CD4-positive, CD25-positive, alpha-beta regulatory T cell (primary cell): ENCODE data around the gene GREM1. TPM values are rescaled to one million over a fixed set of nuclear protein-coding genes. Genes with fewer than 3 reads are reported as not detected.

Experiments used
- ATAC-seq, 2 donors: fragments of 150-1000 bp; cut with Tn5 transposase; one replicate each; pipeline ENCODE4 v1.10.0; 2021; ENCODE audit warnings: low read depth in 2 of 2, moderate number of reproducible peaks in 2 of 2, moderate library complexity in 1 of 2
- DNase-seq, 3 donors: peaks; one replicate each; pipeline versions ENCODE4 v3.0.0 to v3.0.0-alpha.2; 2012 to 2022; ENCODE audit warnings: mixed read lengths in 1 of 3
- H3K27ac ChIP-seq: one replicate; pipeline ENCODE4 v1.7.0; 2013; ENCODE audit warnings: mild to moderate bottlenecking, low read length; ENCODE audit not compliant: insufficient read depth, poor library complexity, severe bottlenecking
- H3K27me3 ChIP-seq: one replicate; pipeline ENCODE4 v1.7.0; 2013; ENCODE audit warnings: low read length; ENCODE audit not compliant: control insufficient read depth, insufficient read depth
- H3K36me3 ChIP-seq: one replicate; pipeline ENCODE4 v1.7.0; 2013; ENCODE audit warnings: mild to moderate bottlenecking, low read length, moderate library complexity; ENCODE audit not compliant: control insufficient read depth, insufficient read depth
- H3K4me1 ChIP-seq: 2 replicates; pipeline ENCODE4 v1.7.0; 2013; ENCODE audit warnings: mild to moderate bottlenecking, low read length; ENCODE audit not compliant: insufficient read depth, control insufficient read depth, poor library complexity, severe bottlenecking
- H3K4me3 ChIP-seq: one replicate; pipeline ENCODE4 v1.7.0; 2013; ENCODE audit warnings: low read depth, mild to moderate bottlenecking, low read length, moderate library complexity
- H3K9me3 ChIP-seq, 2 experiments: 1 replicate in 1 of 2; 2 replicates in 1 of 2; pipeline ENCODE4 v1.7.0; 2013; ENCODE audit warnings: low read length in 2 of 2, mild to moderate bottlenecking in 1 of 2, moderate library complexity in 1 of 2; ENCODE audit not compliant: control insufficient read depth in 2 of 2
- H3K27ac Mint-ChIP-seq, 3 donors: one replicate each; pipeline ENCODE4 v1.8.0; 2020 to 2022; ENCODE audit warnings: mild to moderate bottlenecking in 3 of 3, mixed read lengths in 3 of 3, moderate library complexity in 2 of 3
- H3K27me3 Mint-ChIP-seq: one replicate; pipeline ENCODE4 v1.8.0; 2022; ENCODE audit warnings: mild to moderate bottlenecking, mixed read lengths
- H3K36me3 Mint-ChIP-seq: one replicate; pipeline ENCODE4 v1.8.0; 2020; ENCODE audit warnings: mixed read lengths
- H3K4me1 Mint-ChIP-seq, 4 donors: one replicate each; pipeline ENCODE4 v1.8.0; 2020 to 2022; ENCODE audit warnings: mixed read lengths in 4 of 4, mild to moderate bottlenecking in 1 of 4
- H3K4me3 Mint-ChIP-seq, 4 donors: one replicate each; pipeline ENCODE4 v1.8.0; 2020 to 2022; ENCODE audit warnings: mild to moderate bottlenecking in 4 of 4, mixed read lengths in 4 of 4, moderate library complexity in 3 of 4
- H3K9me3 Mint-ChIP-seq, 7 donors: one replicate each; pipeline ENCODE4 v1.8.0; 2020 to 2022; ENCODE audit warnings: mixed read lengths in 7 of 7, mild to moderate bottlenecking in 3 of 7, moderate library complexity in 2 of 7
- polyA plus RNA-seq, 4 donors: library from polyadenylated mRNA; unstranded; fragments of 300-500 nt; fragmentation: Illumina TruSeq; gene quantifications; one replicate each; pipeline ENCODE4 v1.2.3, GENCODE V29; 2021
- total RNA-seq: library from RNA; stranded (reverse); gene quantifications from one replicate; pipeline ENCODE4 v1.2.3, GENCODE V29; 2022

Gene GREM1
- total and polyA plus RNA-seq, 5 donors from 2014 or later = not detected

- no peak overlapping the region for H3K4me3 ChIP-seq
- peaks cover 0 to 6% (median 1%) of the 10 kb centered on the region in 4 donors for H3K4me1 Mint-ChIP-seq
- H3K36me3 ChIP-seq = no peaks in the 10 kb centered on the region
- no peaks in the 10 kb centered on the region for H3K9me3 ChIP-seq
- no peaks in the 10 kb centered on the region for H3K27me3 ChIP-seq
- H3K27me3 Mint-ChIP-seq = no peaks in the 10 kb centered on the region
- DNase-seq (no peak), ATAC-seq (no peak)
- H3K27ac ChIP-seq = no peak overlapping the region
- H3K4me1 ChIP-seq = no peaks in the 10 kb centered on the region
- no peak overlapping the region for H3K4me3 Mint-ChIP-seq
- H3K27ac Mint-ChIP-seq = no peak overlapping the region
- no peaks in the 10 kb centered on the region for H3K9me3 Mint-ChIP-seq
- no peaks in the 10 kb centered on the region for H3K36me3 Mint-ChIP-seq
Measured at GRCh38 chr15:32687556-32687955, 30.2 kb upstream of the GREM1 start.

- Mint-ChIP-seq H3K36me3 (no peaks in the 10 kb centered on the region), H3K4me1 (peaks cover 0 to 6% (median 1%) of the 10 kb centered on the region in 4 donors), H3K9me3 (no peaks in the 10 kb centered on the region), H3K27me3 (no peaks in the 10 kb centered on the region), H3K4me3 (no peak overlapping the region), H3K27ac (no peak overlapping the region)
- H3K27me3 ChIP-seq = no peaks in the 10 kb centered on the region
- H3K9me3 ChIP-seq = no peaks in the 10 kb centered on the region
- H3K4me1 ChIP-seq = no peaks in the 10 kb centered on the region
- ATAC-seq (no peak), DNase-seq (no peak)
- no peak overlapping the region for H3K27ac ChIP-seq
- no peak overlapping the region for H3K4me3 ChIP-seq
- no peaks in the 10 kb centered on the region for H3K36me3 ChIP-seq
Measured at GRCh38 chr15:32688151-32688639, 29.6 kb upstream of the GREM1 start.

- DNase-seq (no peak), ATAC-seq (no peak)
- Mint-ChIP-seq H3K4me1 (no peaks in the 10 kb centered on the region), H3K4me3 (no peak overlapping the region), H3K27me3 (no peaks in the 10 kb centered on the region), H3K9me3 (no peaks in the 10 kb centered on the region), H3K36me3 (no peaks in the 10 kb centered on the region), H3K27ac (peak overlapping the region in 1 of 3 donors; percentile 20)
- H3K4me3 ChIP-seq = no peak overlapping the region
- H3K36me3 ChIP-seq = no peaks in the 10 kb centered on the region
- no peaks in the 10 kb centered on the region for H3K27me3 ChIP-seq
- no peaks in the 10 kb centered on the region for H3K9me3 ChIP-seq
- H3K27ac ChIP-seq = no peak overlapping the region
- H3K4me1 ChIP-seq = no peaks in the 10 kb centered on the region
Measured at GRCh38 chr15:32690941-32691688, 26.7 kb upstream of the GREM1 start.

DNA sequence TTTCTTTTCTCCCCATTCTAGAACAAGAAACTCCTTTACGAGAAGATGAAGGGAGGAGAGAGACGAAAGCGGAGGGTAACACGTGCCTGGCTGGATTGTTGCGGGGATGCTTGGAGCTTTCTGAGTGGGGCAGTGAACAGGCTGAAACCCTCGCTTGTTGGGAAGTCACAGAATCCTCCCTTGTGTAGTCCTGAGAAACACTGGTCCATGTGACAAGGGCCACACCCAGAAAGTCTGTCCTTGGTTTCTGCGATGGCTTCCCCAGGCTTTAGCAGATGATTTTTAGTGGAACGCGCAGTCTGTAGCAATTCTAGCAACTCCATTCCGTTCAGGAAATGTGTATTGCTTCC lies 26.1 kb upstream of the GREM1 start:
- H3K4me1 Mint-ChIP-seq = no peaks in the 10 kb centered on the region
- no peaks in the 10 kb centered on the region for H3K27me3 Mint-ChIP-seq
- ATAC-seq (no peak), DNase-seq (no peak)
- no peaks in the 10 kb centered on the region for H3K4me1 ChIP-seq
- no peak overlapping the region for H3K4me3 Mint-ChIP-seq
- H3K9me3 Mint-ChIP-seq = no peaks in the 10 kb centered on the region
- H3K27ac Mint-ChIP-seq = peak overlapping the region in 1 of 3 donors; percentile 20
- H3K36me3 Mint-ChIP-seq = no peaks in the 10 kb centered on the region
- H3K36me3 ChIP-seq = no peaks in the 10 kb centered on the region
- H3K27me3 ChIP-seq = no peaks in the 10 kb centered on the region
- no peak overlapping the region for H3K27ac ChIP-seq
- no peak overlapping the region for H3K4me3 ChIP-seq
- no peaks in the 10 kb centered on the region for H3K9me3 ChIP-seq

DNA sequence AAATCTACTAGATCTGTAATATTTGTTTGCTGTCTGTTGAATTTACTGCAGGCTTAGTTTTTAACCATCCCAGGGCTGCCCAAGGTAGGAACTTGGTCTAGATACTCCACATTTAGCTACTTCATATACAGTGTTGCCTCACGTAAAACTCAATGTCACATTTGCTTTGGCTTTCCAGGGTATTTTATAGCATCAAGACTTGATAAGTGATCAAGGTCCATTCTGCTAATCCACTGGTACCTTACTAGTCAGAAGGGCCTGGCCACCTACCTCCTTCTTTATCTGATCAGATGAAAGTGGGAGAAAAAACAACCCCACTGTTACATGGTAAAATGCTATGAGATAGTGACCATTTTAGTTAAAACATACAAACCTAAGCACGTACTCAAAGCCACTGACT lies 25.5 kb upstream of the GREM1 start:
- Histone ChIP-seq H3K9me3 (no peaks in the 10 kb centered on the region), H3K27me3 (no peaks in the 10 kb centered on the region), H3K4me1 (no peaks in the 10 kb centered on the region), H3K4me3 (no peak overlapping the region), H3K27ac (no peak overlapping the region), H3K36me3 (no peaks in the 10 kb centered on the region)
- no peaks in the 10 kb centered on the region for H3K27me3 Mint-ChIP-seq
- no peaks in the 10 kb centered on the region for H3K4me1 Mint-ChIP-seq
- H3K36me3 Mint-ChIP-seq = no peaks in the 10 kb centered on the region
- H3K9me3 Mint-ChIP-seq = no peaks in the 10 kb centered on the region
- ATAC-seq (no peak), DNase-seq (no peak)
- no peak overlapping the region for H3K27ac Mint-ChIP-seq
- H3K4me3 Mint-ChIP-seq = no peak overlapping the region

DNA sequence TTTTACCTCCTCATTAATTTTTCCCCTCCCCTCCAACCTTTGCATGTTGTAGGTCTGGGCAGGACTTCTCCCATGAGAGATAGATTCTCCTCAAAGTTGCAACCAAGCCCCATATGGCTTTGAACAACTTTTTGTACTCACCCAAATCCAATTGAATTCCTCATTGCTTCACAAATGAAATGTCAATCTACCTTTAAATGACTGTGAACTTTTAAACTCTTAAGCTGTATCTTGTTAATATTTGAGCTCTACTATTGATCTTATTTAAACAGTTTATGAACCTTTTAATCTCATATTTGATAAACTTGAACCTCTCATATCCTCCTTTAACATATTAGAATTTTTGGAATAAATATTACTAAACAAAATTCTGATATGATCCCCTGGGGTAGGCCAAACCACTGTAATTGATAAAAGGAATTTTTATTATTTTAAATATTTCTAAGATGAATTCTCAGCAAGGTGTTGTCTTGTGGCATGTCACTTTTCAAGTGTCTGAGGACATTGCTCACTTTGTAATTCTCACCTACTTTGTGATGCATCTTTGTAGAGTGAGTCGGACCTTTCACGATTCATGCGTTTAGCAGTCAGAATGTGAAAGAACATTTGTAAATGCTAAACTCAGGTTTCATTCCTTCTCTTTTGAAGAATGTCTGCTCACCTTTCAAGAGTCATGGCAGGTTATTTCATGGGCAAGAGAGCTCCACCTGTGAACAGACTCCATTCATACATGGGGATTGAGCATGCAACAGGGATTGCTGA lies 23.4 kb upstream of the GREM1 start:
- ATAC-seq (no peak), DNase-seq (no peak)
- Histone ChIP-seq H3K4me3 (no peak overlapping the region), H3K9me3 (no peaks in the 10 kb centered on the region), H3K4me1 (no peaks in the 10 kb centered on the region), H3K27me3 (no peaks in the 10 kb centered on the region), H3K36me3 (no peaks in the 10 kb centered on the region), H3K27ac (no peak overlapping the region)
- Mint-ChIP-seq H3K27ac (no peak overlapping the region), H3K36me3 (no peaks in the 10 kb centered on the region), H3K27me3 (no peaks in the 10 kb centered on the region), H3K9me3 (peaks cover 0 to 2% (median 0%) of the 10 kb centered on the region in 7 donors), H3K4me1 (no peaks in the 10 kb centered on the region), H3K4me3 (no peak overlapping the region)

DNA sequence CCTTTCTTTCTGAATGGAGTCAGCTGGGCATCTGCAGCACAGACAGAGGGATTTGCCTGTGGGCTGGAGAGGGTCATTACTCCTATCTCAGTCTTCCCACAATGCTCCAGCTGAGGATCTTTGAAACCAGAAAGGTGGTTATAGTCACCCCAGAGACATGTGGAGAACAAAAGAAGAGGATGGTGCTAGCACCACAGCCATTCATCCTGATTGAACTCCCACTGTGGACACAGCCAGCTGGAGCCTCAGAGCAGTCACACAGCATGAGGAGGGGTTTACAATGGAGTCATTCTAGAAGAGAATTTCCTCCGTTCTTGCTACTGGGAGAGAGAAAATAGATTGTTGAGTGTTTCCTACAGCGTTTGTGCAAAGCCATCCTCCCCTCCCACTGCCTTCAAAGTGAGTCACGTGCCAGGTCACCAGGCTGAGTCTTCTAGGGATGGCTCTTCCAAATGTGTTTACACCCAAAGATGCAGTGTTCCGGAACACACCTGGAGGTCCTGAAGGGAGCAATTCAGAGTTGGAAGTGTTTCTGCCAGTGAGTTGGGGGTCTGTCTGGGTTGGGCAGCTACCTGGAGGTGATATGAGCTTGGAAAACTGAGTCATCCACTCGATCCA lies 18.9 kb upstream of the GREM1 start:
- Histone ChIP-seq H3K36me3 (no peaks in the 10 kb centered on the region), H3K9me3 (no peaks in the 10 kb centered on the region), H3K4me3 (no peak overlapping the region), H3K27ac (no peak overlapping the region), H3K4me1 (no peaks in the 10 kb centered on the region), H3K27me3 (peaks cover 3% of the 10 kb centered on the region)
- DNase-seq (no peak), ATAC-seq (no peak)
- H3K4me3 Mint-ChIP-seq = no peak overlapping the region
- H3K27me3 Mint-ChIP-seq = no peaks in the 10 kb centered on the region
- H3K36me3 Mint-ChIP-seq = no peaks in the 10 kb centered on the region
- no peak overlapping the region for H3K27ac Mint-ChIP-seq
- H3K4me1 Mint-ChIP-seq = no peaks in the 10 kb centered on the region
- H3K9me3 Mint-ChIP-seq = peaks cover 0 to 2% (median 0%) of the 10 kb centered on the region in 7 donors
